ENCODE measurements around the gene CPXM1. TPM values are rescaled to one million over a fixed set of nuclear protein-coding genes. Genes with fewer than 3 reads are reported as not detected.
"Not testable (repeated sequence)": the region's sequence is repeated elsewhere in the genome, so short reads cannot be mapped to it uniquely, and the experiment has no call there.

CPXM1 gene
- total and polyA plus RNA-seq, 8 donors, result 8.1 to 93.7 (median 77.0) TPM

DNA sequence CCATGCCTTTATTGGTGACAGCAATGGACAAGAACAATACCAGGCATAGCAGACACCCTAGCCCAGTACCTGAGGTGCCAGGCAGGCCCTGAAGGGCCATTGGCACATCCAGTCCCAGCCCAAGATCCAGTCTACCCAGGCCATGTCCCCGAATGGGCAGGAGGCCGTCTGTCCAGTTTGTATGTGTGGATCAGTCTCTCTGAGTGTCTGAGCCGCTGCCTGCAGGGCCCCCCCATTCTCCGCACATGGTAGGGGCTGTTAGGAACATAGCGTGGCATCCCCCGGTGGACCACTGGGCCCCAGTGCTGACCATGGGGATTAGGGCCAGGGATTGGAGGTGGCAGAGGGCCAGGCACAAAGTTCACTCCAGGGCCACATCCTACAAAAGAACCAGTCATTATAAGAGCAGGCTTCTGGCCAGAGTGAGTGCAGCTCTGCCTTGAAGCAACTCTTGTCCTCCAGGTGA, 34.9 kb upstream of the CPXM1 start:
- intact Hi-C loops (cut with DNase I), result no loop called here
- DNase-seq, result no peak

GRCh38 chr20:2834401-2835110, 34.1 kb upstream of the CPXM1 start:
- no peaks in the 10 kb centered on the region for H3K9me3 ChIP-seq
- H3K36me3 ChIP-seq, result peaks cover 0 to 24% of the 10 kb centered on the region in 2 donors
- H3K4me1 ChIP-seq, result peaks cover 3 to 16% of the 10 kb centered on the region in 2 donors
- ATAC-seq (no peak), DNase-seq (no peak)
- intact Hi-C loops (cut with DNase I), result no loop called here
- TF ChIP-seq, protein P1, sequence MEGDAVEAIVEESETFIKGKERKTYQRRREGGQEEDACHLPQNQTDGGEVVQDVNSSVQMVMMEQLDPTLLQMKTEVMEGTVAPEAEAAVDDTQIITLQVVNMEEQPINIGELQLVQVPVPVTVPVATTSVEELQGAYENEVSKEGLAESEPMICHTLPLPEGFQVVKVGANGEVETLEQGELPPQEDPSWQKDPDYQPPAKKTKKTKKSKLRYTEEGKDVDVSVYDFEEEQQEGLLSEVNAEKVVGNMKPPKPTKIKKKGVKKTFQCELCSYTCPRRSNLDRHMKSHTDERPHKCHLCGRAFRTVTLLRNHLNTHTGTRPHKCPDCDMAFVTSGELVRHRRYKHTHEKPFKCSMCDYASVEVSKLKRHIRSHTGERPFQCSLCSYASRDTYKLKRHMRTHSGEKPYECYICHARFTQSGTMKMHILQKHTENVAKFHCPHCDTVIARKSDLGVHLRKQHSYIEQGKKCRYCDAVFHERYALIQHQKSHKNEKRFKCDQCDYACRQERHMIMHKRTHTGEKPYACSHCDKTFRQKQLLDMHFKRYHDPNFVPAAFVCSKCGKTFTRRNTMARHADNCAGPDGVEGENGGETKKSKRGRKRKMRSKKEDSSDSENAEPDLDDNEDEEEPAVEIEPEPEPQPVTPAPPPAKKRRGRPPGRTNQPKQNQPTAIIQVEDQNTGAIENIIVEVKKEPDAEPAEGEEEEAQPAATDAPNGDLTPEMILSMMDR (IDR thresholded peaks at IDR 0.05), result no peak
- H3K4me3 ChIP-seq, result no peak overlapping the region
- no peak overlapping the region for H3K27ac ChIP-seq
- H3K27me3 ChIP-seq, result peaks cover 0 to 9% of the 10 kb centered on the region in 2 donors

More for the DNA sequence above, 34.9 kb upstream of the CPXM1 start:
- H3K27ac ChIP-seq, result no peak overlapping the region
- no peak for ATAC-seq
- H3K9me3 ChIP-seq, result no peaks in the 10 kb centered on the region
- peaks cover 0 to 2% of the 10 kb centered on the region in 2 donors for H3K27me3 ChIP-seq
- H3K4me3 ChIP-seq, result no peak overlapping the region
- peaks cover 0 to 24% of the 10 kb centered on the region in 2 donors for H3K36me3 ChIP-seq
- H3K4me1 ChIP-seq, result peaks cover 3 to 21% of the 10 kb centered on the region in 2 donors
- TF ChIP-seq, protein P1 (IDR thresholded peaks at IDR 0.05), result no peak

DNA sequence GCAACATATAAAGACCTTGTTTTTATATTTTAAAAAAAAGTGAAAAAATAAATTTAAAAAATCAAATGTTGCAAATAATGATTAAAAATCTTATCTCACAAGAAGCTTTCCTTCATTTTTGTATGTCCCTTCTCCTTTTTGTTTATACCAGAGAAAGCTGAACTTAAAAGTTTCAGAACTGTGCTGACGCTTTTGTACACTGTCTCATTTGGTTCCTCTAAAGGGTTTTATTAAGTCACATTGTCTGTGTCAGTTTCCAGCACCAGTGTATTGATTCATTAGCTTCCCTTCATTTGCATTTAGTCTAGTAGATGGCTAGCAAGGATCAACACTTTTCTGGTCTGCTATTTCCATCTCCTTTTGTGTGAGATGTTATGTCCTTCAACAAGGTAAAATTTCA, 33.3 kb upstream of the CPXM1 start:
- intact Hi-C loops (cut with DNase I), result no loop called here

GRCh38 chr20:2831206-2831605, 30.8 kb upstream of the CPXM1 start:
- ATAC-seq; H3K9me3 ChIP-seq; intact Hi-C loops (cut with DNase I); DNase-seq; H3K27ac ChIP-seq; H3K4me3 ChIP-seq: not testable (repeated sequence)
- peaks cover 3 to 12% of the 10 kb centered on the region in 2 donors for H3K4me1 ChIP-seq
- peaks cover 0 to 11% of the 10 kb centered on the region in 2 donors for H3K36me3 ChIP-seq
- H3K27me3 ChIP-seq, result peaks cover 6 to 42% of the 10 kb centered on the region in 2 donors

More for the DNA sequence above, 33.3 kb upstream of the CPXM1 start:
- Histone ChIP-seq H3K4me3 (no peak overlapping the region), H3K36me3 (peaks cover 0 to 24% of the 10 kb centered on the region in 2 donors), H3K9me3 (no peaks in the 10 kb centered on the region), H3K27ac (no peak overlapping the region), H3K27me3 (peaks cover 0 to 17% of the 10 kb centered on the region in 2 donors), H3K4me1 (peaks cover 3 to 12% of the 10 kb centered on the region in 2 donors)
- ATAC-seq (no peak), DNase-seq (no peak)
- TF ChIP-seq, protein P1 (IDR thresholded peaks at IDR 0.05), result no peak

GRCh38 chr20:2829376-2829775, 28.9 kb upstream of the CPXM1 start:
- Histone ChIP-seq H3K4me3 (no peak overlapping the region), H3K27me3 (peaks cover 6 to 48% of the 10 kb centered on the region in 2 donors), H3K9me3 (no peaks in the 10 kb centered on the region), H3K27ac (no peak overlapping the region), H3K4me1 (peaks cover 3 to 12% of the 10 kb centered on the region in 2 donors), H3K36me3 (no peaks in the 10 kb centered on the region)
- ATAC-seq (no peak), DNase-seq (no peak)
- intact Hi-C loops (cut with DNase I), result no loop called here
- TF ChIP-seq, protein P1 (IDR thresholded peaks at IDR 0.05), result no peak

All from left lung (tissue), 10 donors.